Mucosa of gallbladder (tissue), 1 donor: Measurements from ENCODE around the gene KRTAP9-6. TPM values are rescaled to one million over a fixed set of nuclear protein-coding genes. Genes with fewer than 3 reads are reported as not detected.

Experiments
- total RNA-seq: library from RNA; stranded (reverse); gene quantifications from one replicate; pipeline ENCODE4 v1.2.1, GENCODE V29; 2021
- donor health status: DM: no; HTN: no; CAD: no.

The KRTAP9-6 gene
- total RNA-seq, 1 donor from 2014 or later = not detected

Other genes with a start within 250 kb of the KRTAP9-6 start
- gene KRTAP1-5, start 238.2 kb upstream of the KRTAP9-6 start, total RNA-seq = not detected
- not detected for gene KRTAP1-4, start 235.2 kb upstream of the KRTAP9-6 start, total RNA-seq
- not detected for gene KRTAP1-3, start 230.5 kb upstream of the KRTAP9-6 start, total RNA-seq
- not detected for gene KRTAP1-1, start 223.9 kb upstream of the KRTAP9-6 start, total RNA-seq
- gene KRTAP2-1, start 218.1 kb upstream of the KRTAP9-6 start, total RNA-seq = not detected
- not detected for gene KRTAP2-2, start 210.1 kb upstream of the KRTAP9-6 start, total RNA-seq
- gene KRTAP2-3, start 205.3 kb upstream of the KRTAP9-6 start, total RNA-seq = not detected
- gene KRTAP2-4, start 199.5 kb upstream of the KRTAP9-6 start, total RNA-seq = not detected
- not detected for gene KRTAP4-7, start 181.2 kb upstream of the KRTAP9-6 start, total RNA-seq
- not detected for gene KRTAP4-8, start 167.2 kb upstream of the KRTAP9-6 start, total RNA-seq
- gene KRTAP4-16, start 163.2 kb upstream of the KRTAP9-6 start, total RNA-seq = not detected
- not detected for gene KRTAP4-9, start 160.0 kb upstream of the KRTAP9-6 start, total RNA-seq
- gene KRTAP4-11, start 147.0 kb upstream of the KRTAP9-6 start, total RNA-seq = not detected
- not detected for gene KRTAP4-12, start 141.2 kb upstream of the KRTAP9-6 start, total RNA-seq
- not detected for gene KRTAP4-6, start 124.8 kb upstream of the KRTAP9-6 start, total RNA-seq
- not detected for gene KRTAP4-5, start 115.6 kb upstream of the KRTAP9-6 start, total RNA-seq
- not detected for gene KRTAP4-4, start 104.6 kb upstream of the KRTAP9-6 start, total RNA-seq
- gene KRTAP4-3, start 97.2 kb upstream of the KRTAP9-6 start, total RNA-seq = not detected
- not detected for gene KRTAP4-2, start 87.2 kb upstream of the KRTAP9-6 start, total RNA-seq
- gene KRTAP4-1, start 80.5 kb upstream of the KRTAP9-6 start, total RNA-seq = not detected
- gene KRTAP9-1, start 75.5 kb upstream of the KRTAP9-6 start, total RNA-seq = not detected
- gene KRTAP9-2, start 38.7 kb upstream of the KRTAP9-6 start, total RNA-seq = not detected
- gene KRTAP9-3, start 32.9 kb upstream of the KRTAP9-6 start, total RNA-seq = not detected
- not detected for gene KRTAP9-8, start 27.4 kb upstream of the KRTAP9-6 start, total RNA-seq
- not detected for gene KRTAP9-4, start 15.7 kb upstream of the KRTAP9-6 start, total RNA-seq
- not detected for gene KRTAP9-9, start 10.0 kb upstream of the KRTAP9-6 start, total RNA-seq
- not detected for gene KRTAP9-7, start 10.3 kb downstream of the KRTAP9-6 start, total RNA-seq
- gene KRTAP29-1, start 37.5 kb downstream of the KRTAP9-6 start, total RNA-seq = not detected
- gene KRTAP16-1, start 43.9 kb downstream of the KRTAP9-6 start, total RNA-seq = not detected
- not detected for gene KRTAP17-1, start 50.3 kb downstream of the KRTAP9-6 start, total RNA-seq
- not detected for gene KRT33A, start 85.5 kb downstream of the KRTAP9-6 start, total RNA-seq
- gene KRT33B, start 104.4 kb downstream of the KRTAP9-6 start, total RNA-seq = not detected
- not detected for gene KRT34, start 116.9 kb downstream of the KRTAP9-6 start, total RNA-seq
- not detected for gene KRT31, start 132.2 kb downstream of the KRTAP9-6 start, total RNA-seq
- not detected for gene KRT37, start 159.2 kb downstream of the KRTAP9-6 start, total RNA-seq
- gene KRT38, start 175.6 kb downstream of the KRTAP9-6 start, total RNA-seq = not detected
- not detected for gene KRT32, start 202.0 kb downstream of the KRTAP9-6 start, total RNA-seq
- not detected for gene KRT35, start 215.8 kb downstream of the KRTAP9-6 start, total RNA-seq
- not detected for gene KRT36, start 224.5 kb downstream of the KRTAP9-6 start, total RNA-seq
- gene KRT13, start 240.2 kb downstream of the KRTAP9-6 start, total RNA-seq = 0.40 TPM